GM13977 (cell line): ENCODE data around the gene STARD3.

Experiments
- DNase-seq: peaks from one replicate; pipeline ENCODE4 v3.0.0; 2012; ENCODE audit warnings: low spot score
- CTCF ChIP-seq: IDR thresholded peaks from 2 replicates; pipeline ENCODE4 v1.5.1; 2012; ENCODE audit warnings: mild to moderate bottlenecking, control low read depth; ENCODE audit not compliant: insufficient read depth; ENCODE audit errors: extremely low read depth, missing control alignments
- in situ Hi-C: fragments of 300-500 bp; cut with MboI; formaldehyde crosslinking; loops from one replicate; pipeline ENCODE4 v1.12.0; 2022; ENCODE audit warnings: low sequenced_read_pairs, low pct_unique_long_range_greater_than_20kb, mixed read lengths, inconsistent platforms; ENCODE audit not compliant: unreplicated experiment

Gene STARD3

GRCh38 chr17:39660011-39660360 lies 23.0 kb downstream of the STARD3 start:
- in situ Hi-C loops, result no loop called here
- no peak for TF ChIP-seq CTCF
- no peak for DNase-seq

GRCh38 chr17:39660397-39661385 lies 23.7 kb downstream of the STARD3 start:
- no peak for TF ChIP-seq CTCF
- no peak for DNase-seq
- in situ Hi-C loops, result no loop called here

GRCh38 chr17:39661744-39662541 lies 25.0 kb downstream of the STARD3 start:
- no peak for TF ChIP-seq CTCF
- in situ Hi-C loops, result no loop called here
- peak; percentile 9 for DNase-seq

- in situ Hi-C loops, result no loop called here
- no peak for DNase-seq
- TF ChIP-seq CTCF, result no peak
Observed at GRCh38 chr17:39662551-39663339, 25.8 kb downstream of the STARD3 start.

- DNase-seq, result no peak
- TF ChIP-seq CTCF, result no peak
- in situ Hi-C loops, result no loop called here
Observed at GRCh38 chr17:39663340-39663687, 26.4 kb downstream of the STARD3 start.
